ENCODE data around the gene NCKAP5.

DNA sequence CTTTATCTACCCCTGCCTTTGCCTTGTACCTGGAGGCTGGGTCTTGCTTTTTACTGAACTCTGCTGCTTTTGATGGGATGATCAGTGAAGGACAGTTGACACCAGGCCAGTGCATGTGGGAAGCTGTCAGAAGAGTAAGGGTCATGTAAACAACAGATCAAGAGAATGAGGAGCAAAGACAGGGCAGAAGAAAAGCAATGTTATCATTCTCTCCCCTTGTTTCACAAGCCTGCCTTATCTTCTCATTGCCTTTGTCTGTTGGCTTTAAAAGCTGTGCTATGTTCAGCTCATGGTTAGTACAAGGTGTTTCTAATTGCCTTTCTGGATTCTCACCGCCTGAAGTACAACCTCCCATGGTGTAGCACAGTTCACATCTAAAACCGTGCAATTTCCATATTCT, 925.8 kb downstream of the NCKAP5 start:
- TF ChIP-seq, protein P1, sequence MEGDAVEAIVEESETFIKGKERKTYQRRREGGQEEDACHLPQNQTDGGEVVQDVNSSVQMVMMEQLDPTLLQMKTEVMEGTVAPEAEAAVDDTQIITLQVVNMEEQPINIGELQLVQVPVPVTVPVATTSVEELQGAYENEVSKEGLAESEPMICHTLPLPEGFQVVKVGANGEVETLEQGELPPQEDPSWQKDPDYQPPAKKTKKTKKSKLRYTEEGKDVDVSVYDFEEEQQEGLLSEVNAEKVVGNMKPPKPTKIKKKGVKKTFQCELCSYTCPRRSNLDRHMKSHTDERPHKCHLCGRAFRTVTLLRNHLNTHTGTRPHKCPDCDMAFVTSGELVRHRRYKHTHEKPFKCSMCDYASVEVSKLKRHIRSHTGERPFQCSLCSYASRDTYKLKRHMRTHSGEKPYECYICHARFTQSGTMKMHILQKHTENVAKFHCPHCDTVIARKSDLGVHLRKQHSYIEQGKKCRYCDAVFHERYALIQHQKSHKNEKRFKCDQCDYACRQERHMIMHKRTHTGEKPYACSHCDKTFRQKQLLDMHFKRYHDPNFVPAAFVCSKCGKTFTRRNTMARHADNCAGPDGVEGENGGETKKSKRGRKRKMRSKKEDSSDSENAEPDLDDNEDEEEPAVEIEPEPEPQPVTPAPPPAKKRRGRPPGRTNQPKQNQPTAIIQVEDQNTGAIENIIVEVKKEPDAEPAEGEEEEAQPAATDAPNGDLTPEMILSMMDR (conservative IDR thresholded peaks at IDR 0.05; ENCODE audit: low read depth, low read length) = no peak
- TF ChIP-seq EZH2phosphoT487 (IDR thresholded peaks at IDR 0.05; ENCODE audit: borderline replicate concordance, low read length) (no peak), EZH2 (IDR thresholded peaks at IDR 0.05; ENCODE audit: low read length, unreplicated experiment) (no peak)

All from PC-3 (cell line).